MM.1S (cell line): ENCODE data around the gene ALKBH6.

Experiments
- DNase-seq: peaks from one replicate; pipeline ENCODE4 v3.0.0-alpha.2; 2015
- H2AFZ ChIP-seq: fragments of 300-600 bp; sonication (generic); 2 replicates; pipeline ENCODE4 v1.6.0; 2016; ENCODE audit warnings: antibody characterized with exemption, low read length
- H3F3A ChIP-seq: fragments of 300-600 bp; sonication (generic); 2 replicates; pipeline ENCODE4 v1.6.1; 2016; ENCODE audit warnings: mild to moderate bottlenecking, antibody characterized with exemption, low read length, moderate library complexity, mixed read lengths; ENCODE audit not compliant: insufficient read depth
- H3K27ac ChIP-seq: fragments of 300-600 bp; sonication (generic); 2 replicates; pipeline ENCODE4 v1.5.1; 2016; ENCODE audit warnings: mild to moderate bottlenecking, low read length
- H3K27me3 ChIP-seq: fragments of 300-600 bp; sonication (generic); replicated peaks from 2 replicates; pipeline ENCODE4 v1.6.0; 2016; ENCODE audit warnings: low read length; ENCODE audit not compliant: insufficient read depth
- H3K36me3 ChIP-seq: fragments of 300-600 bp; sonication (generic); replicated peaks from 2 replicates; pipeline ENCODE4 v1.6.1; 2016; ENCODE audit warnings: mild to moderate bottlenecking, low read length, mixed read lengths; ENCODE audit not compliant: insufficient read depth
- H3K4me1 ChIP-seq: fragments of 300-600 bp; sonication (generic); 2 replicates; pipeline ENCODE4 v1.6.1; 2016; ENCODE audit warnings: low read length, mixed read lengths
- H3K4me2 ChIP-seq: fragments of 300-600 bp; sonication (generic); 2 replicates; pipeline ENCODE4 v1.6.0; 2016; ENCODE audit warnings: low read depth, low read length
- H3K4me3 ChIP-seq: fragments of 300-600 bp; sonication (generic); 2 replicates; pipeline ENCODE4 v1.5.1; 2016; ENCODE audit warnings: low read length, mixed read lengths
- H3K79me2 ChIP-seq: fragments of 300-600 bp; sonication (generic); 2 replicates; pipeline ENCODE4 v1.6.1; 2016; ENCODE audit warnings: mixed run types, low read length, mixed read lengths
- H3K9ac ChIP-seq: fragments of 300-600 bp; sonication (generic); 2 replicates; pipeline ENCODE4 v1.6.1; 2016; ENCODE audit warnings: low read length, mixed read lengths
- H3K9me2 ChIP-seq: fragments of 300-600 bp; sonication (generic); replicated peaks from 2 replicates; pipeline ENCODE4 v1.6.1; 2016; ENCODE audit warnings: mild to moderate bottlenecking, low read length, mixed read lengths; ENCODE audit not compliant: insufficient read depth
- H3K9me3 ChIP-seq: fragments of 300-600 bp; sonication (generic); replicated peaks from 2 replicates; pipeline ENCODE4 v1.6.1; 2016; ENCODE audit warnings: mild to moderate bottlenecking, low read length, mixed read lengths; ENCODE audit not compliant: insufficient read depth
- H4K20me1 ChIP-seq: fragments of 300-600 bp; sonication (generic); 2 replicates; pipeline ENCODE4 v1.6.1; 2016; ENCODE audit warnings: mild to moderate bottlenecking, low read length, moderate library complexity, mixed read lengths; ENCODE audit not compliant: insufficient read depth
- CTCF ChIP-seq: fragments of 300-600 bp; sonication (generic); IDR thresholded peaks from 2 replicates; pipeline ENCODE4 v1.5.1; 2016; ENCODE audit warnings: antibody characterized with exemption, low read length, mixed read lengths
- EZH2 ChIP-seq: fragments of 300-600 bp; sonication (generic); optimal IDR thresholded peaks from 2 replicates; pipeline ENCODE3; 2017; ENCODE audit warnings: low read depth, mild to moderate bottlenecking, antibody characterized with exemption, low read length, mixed read lengths
- EZH2phosphoT487 ChIP-seq: fragments of 300-600 bp; sonication (generic); IDR thresholded peaks from 2 replicates; pipeline ENCODE4 v1.6.1; 2018; ENCODE audit warnings: antibody characterized with exemption, low read length

The ALKBH6 gene

DNA sequence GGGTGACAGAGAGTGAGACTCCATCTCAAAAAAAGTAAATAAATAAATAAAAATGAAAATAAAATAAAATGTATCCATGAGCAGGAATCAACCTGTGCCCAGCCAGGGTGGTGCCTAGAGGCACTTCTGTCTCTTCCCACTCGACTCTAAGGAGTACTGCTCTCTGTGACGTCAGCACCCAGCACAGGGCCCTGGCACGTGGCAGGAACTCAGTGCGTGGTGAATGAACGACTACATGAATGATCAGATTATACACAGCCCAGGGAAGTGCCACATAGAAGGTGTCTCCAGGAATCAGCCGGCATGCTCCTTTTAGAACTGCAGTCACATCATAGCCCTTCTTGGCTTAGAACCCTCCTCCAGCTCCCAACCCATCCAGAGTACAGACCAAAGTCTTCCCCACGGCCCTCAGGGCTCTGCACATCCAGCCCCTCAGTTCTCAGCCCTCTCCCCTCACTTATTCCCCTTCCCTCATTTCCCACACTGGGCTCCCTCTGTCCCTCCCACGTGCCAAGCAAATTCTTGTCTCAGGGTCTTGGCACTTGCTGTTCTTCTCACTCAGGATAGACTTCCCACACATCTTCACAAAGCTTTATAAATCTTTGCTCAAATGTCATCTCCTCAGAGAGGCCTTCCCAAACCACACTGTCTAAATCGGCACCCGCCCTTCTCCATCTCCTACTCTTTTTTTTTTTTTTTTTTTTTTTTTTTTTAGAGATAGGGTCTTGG lies 14.5 kb upstream of the ALKBH6 start:
- no peak overlapping the region for H2AFZ ChIP-seq
- H3K79me2 ChIP-seq, result no peaks in the 10 kb centered on the region
- no peak for TF ChIP-seq EZH2
- TF ChIP-seq EZH2phosphoT487, result no peak
- no peak for TF ChIP-seq CTCF
- no peak overlapping the region for H3K9ac ChIP-seq
- H3K9me3 ChIP-seq, result no peaks in the 10 kb centered on the region
- H4K20me1 ChIP-seq, result no peaks in the 10 kb centered on the region
- H3F3A ChIP-seq, result peaks cover 4% of the 10 kb centered on the region; the same call in 1 of the 2 replicates
- no peak overlapping the region for H3K4me3 ChIP-seq
- H3K4me2 ChIP-seq, result no peak overlapping the region
- no peaks in the 10 kb centered on the region for H3K9me2 ChIP-seq
- H3K27ac ChIP-seq, result no peak overlapping the region
- H3K27me3 ChIP-seq, result no peaks in the 10 kb centered on the region
- H3K4me1 ChIP-seq, result no peaks in the 10 kb centered on the region
- no peak for DNase-seq
- no peaks in the 10 kb centered on the region for H3K36me3 ChIP-seq

DNA sequence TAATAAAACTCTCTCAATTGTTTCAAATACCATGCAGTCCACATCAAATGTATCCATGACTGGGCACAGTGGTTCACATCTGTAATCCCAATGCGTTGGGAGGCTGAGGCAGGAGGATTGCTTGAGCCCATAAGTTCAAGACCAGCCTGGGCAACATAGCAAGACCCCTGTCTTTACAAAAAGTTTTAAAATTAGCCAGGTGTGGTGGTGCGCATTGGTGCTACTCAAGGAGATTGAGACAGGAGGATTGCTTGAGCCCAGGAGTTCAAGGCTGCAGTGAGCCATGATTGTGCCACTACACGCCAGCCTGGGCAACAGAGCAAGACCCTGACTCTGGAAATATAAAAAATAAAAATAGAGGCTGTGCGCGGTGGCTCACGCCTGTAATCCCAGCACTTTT lies 13.7 kb upstream of the ALKBH6 start:
- Histone ChIP-seq H3F3A (peaks cover 4% of the 10 kb centered on the region; the same call in 1 of the 2 replicates), H3K36me3 (no peaks in the 10 kb centered on the region), H3K9me2 (no peaks in the 10 kb centered on the region), H3K27ac (no peak overlapping the region), H3K4me3 (no peak overlapping the region), H4K20me1 (no peaks in the 10 kb centered on the region), H3K27me3 (no peaks in the 10 kb centered on the region), H3K9me3 (no peaks in the 10 kb centered on the region), H3K9ac (no peak overlapping the region), H3K79me2 (no peaks in the 10 kb centered on the region), H2AFZ (no peak overlapping the region), H3K4me1 (no peaks in the 10 kb centered on the region), H3K4me2 (no peak overlapping the region)
- TF ChIP-seq EZH2, result no peak
- TF ChIP-seq CTCF, result no peak
- TF ChIP-seq EZH2phosphoT487, result no peak
- no peak for DNase-seq

DNA sequence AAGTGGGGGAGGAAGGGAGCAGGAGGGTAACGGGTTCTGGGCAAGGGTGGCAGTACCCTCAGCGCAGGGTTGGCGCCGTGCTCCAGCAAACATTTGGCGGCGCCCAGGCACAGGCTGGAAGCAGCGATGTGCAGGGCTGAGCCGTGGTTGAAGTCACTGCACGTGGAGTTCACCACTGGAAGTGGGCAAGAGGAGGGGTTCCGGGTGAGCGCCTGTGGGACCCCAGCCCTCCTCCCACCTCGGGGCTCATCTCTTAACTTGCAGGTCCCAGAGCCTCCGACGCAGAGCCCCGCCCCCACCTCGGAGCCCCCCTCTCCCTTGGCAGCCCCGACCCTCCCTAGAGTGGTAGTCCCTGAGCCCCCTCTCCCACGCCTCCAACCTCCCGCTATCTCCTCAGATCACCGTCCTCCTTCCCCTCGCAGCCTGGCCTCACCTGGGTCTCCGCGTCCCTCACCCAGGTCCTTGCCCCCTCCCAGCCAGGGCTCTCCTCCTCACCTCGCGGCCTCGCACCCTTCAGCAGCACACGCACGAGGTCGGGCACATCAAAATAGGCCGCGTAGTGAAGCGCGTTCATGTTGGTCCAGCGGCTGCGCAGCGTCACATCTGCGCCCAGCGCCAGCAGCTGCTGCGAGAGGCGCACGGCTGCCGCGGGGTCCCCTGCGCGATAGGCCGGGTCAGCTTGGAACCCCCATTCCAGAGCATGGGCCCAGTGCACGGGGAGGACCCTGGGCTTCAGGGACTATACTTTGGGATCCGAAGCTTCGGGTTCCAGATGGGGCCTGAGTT lies 12.3 kb upstream of the ALKBH6 start:
- no peak overlapping the region for H3K4me3 ChIP-seq
- H3K4me2 ChIP-seq, result no peak overlapping the region
- H3K9me3 ChIP-seq, result no peaks in the 10 kb centered on the region
- H3K9ac ChIP-seq, result no peak overlapping the region
- H3K27me3 ChIP-seq, result no peaks in the 10 kb centered on the region
- no peaks in the 10 kb centered on the region for H4K20me1 ChIP-seq
- TF ChIP-seq CTCF (no peak), EZH2phosphoT487 (no peak), EZH2 (no peak)
- H3K36me3 ChIP-seq, result no peaks in the 10 kb centered on the region
- H3K4me1 ChIP-seq, result no peaks in the 10 kb centered on the region
- no peak overlapping the region for H3K27ac ChIP-seq
- no peak overlapping the region for H2AFZ ChIP-seq
- peaks cover 4% of the 10 kb centered on the region; the same call in 1 of the 2 replicates for H3F3A ChIP-seq
- H3K9me2 ChIP-seq, result no peaks in the 10 kb centered on the region
- no peak for DNase-seq
- H3K79me2 ChIP-seq, result no peaks in the 10 kb centered on the region
